Peyer's patch (tissue), 4 donors: ENCODE data around the gene SLC9A7.

Source experiments
- POLR2A ChIP-seq, 2 donors: fragments of 450-650 bp; IDR thresholded peaks; one replicate each; pipeline ENCODE4 v1.5.1; 2017; ENCODE audit warnings: antibody characterized with exemption in 2 of 2, mild to moderate bottlenecking in 2 of 2, moderate library complexity in 2 of 2
- TF ChIP-seq, protein P1 (sequence below), 6 experiments: fragments of 450-650 bp in 4 of 6; fragments of 200-600 bp in 2 of 6; sonication (generic) in 1 of 6; IDR thresholded peaks; one replicate each; pipeline ENCODE4 v1.5.1; 2017 to 2019; ENCODE audit warnings: antibody characterized with exemption in 6 of 6, mild to moderate bottlenecking in 3 of 6, moderate library complexity in 1 of 6

DNA sequence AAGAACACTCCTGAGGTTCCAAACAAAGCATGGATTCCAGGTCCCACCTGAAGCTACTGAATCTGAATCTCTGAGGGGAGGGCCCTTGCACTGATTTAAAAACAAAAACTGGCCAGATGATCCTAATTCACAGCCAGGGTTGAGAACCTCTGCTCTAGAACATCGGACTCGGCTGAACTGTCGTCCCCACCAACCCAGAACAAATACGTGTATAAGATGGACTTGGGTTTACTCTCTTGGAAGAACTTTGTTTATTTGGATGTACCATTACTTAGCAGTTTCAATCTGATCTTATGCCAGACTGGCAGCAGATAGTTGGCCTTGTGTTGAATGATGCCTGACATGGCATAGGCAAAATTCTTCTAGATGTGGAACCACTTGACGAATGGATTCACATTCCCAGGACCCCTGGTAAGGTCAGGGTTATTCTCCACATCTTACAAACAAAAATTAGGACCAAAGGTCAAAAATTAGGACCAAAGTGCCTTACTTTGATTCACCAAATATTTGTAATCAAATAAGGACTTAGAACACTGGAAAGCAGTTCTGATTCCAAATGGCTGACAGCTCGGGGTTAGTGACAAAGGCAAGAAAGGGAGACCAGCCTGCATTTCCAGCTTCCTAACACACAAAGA is 156.3 kb downstream of the SLC9A7 start:
- TF ChIP-seq, protein P1, sequence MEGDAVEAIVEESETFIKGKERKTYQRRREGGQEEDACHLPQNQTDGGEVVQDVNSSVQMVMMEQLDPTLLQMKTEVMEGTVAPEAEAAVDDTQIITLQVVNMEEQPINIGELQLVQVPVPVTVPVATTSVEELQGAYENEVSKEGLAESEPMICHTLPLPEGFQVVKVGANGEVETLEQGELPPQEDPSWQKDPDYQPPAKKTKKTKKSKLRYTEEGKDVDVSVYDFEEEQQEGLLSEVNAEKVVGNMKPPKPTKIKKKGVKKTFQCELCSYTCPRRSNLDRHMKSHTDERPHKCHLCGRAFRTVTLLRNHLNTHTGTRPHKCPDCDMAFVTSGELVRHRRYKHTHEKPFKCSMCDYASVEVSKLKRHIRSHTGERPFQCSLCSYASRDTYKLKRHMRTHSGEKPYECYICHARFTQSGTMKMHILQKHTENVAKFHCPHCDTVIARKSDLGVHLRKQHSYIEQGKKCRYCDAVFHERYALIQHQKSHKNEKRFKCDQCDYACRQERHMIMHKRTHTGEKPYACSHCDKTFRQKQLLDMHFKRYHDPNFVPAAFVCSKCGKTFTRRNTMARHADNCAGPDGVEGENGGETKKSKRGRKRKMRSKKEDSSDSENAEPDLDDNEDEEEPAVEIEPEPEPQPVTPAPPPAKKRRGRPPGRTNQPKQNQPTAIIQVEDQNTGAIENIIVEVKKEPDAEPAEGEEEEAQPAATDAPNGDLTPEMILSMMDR (IDR thresholded peaks at IDR 0.05): no peak
- no peak for TF ChIP-seq POLR2A (IDR thresholded peaks at IDR 0.05)
